ENCODE measurements around the gene OR1F1. TPM values are rescaled to one million over a fixed set of nuclear protein-coding genes. Genes with fewer than 3 reads are reported as not detected.

The OR1F1 gene
- total RNA-seq, 1 experiment from 2014 or later: 0.44 TPM

DNA sequence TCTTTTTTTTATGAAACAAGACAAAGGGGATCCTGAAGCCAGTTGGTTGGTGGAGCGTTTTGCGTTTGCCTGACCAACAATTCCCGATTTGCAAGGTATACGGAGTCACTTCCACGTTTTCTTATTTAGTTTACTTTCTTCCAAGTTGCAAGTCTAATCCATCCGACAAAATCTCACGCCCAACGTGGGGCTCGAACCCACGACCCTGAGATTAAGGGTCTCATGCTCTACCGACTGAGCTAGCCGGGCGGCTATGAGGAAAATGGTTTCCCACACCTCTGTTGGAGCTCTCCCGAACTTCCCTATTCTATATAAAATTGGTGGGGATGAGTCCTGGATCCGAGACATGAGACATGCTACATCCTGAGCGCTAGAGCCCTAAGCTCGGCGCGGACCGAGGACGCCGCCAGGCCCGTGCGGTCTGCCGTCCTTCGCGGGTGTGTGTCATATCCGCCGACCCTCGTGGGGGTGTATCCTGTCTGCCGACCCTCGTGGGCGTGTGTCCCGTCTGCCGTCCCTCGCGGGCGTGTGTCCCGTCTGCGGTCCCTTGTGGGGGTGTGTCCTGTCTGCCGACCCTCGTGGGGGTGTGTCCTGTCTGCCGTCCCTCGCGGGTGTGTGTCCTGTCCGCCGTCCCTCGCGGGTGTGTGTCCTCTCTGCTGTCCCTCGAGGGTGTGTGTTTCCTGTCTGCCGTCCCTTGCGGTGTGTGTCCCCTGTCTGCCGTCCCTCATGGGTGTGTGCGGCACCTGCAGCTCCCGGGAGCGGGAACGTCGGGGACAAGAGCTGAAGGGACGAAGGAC, 30.6 kb upstream of the OR1F1 start (continued):
- TF ChIP-seq, protein P1, sequence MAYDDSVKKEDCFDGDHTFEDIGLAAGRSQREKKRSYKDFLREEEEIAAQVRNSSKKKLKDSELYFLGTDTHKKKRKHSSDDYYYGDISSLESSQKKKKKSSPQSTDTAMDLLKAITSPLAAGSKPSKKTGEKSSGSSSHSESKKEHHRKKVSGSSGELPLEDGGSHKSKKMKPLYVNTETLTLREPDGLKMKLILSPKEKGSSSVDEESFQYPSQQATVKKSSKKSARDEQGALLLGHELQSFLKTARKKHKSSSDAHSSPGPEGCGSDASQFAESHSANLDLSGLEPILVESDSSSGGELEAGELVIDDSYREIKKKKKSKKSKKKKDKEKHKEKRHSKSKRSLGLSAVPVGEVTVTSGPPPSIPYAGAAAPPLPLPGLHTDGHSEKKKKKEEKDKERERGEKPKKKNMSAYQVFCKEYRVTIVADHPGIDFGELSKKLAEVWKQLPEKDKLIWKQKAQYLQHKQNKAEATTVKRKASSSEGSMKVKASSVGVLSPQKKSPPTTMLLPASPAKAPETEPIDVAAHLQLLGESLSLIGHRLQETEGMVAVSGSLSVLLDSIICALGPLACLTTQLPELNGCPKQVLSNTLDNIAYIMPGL (CRISPR knock-in tag; IDR thresholded peaks at IDR 0.05): peak; percentile 44; the same call in 1 of the 2 replicates
- TF ChIP-seq, protein P2, sequence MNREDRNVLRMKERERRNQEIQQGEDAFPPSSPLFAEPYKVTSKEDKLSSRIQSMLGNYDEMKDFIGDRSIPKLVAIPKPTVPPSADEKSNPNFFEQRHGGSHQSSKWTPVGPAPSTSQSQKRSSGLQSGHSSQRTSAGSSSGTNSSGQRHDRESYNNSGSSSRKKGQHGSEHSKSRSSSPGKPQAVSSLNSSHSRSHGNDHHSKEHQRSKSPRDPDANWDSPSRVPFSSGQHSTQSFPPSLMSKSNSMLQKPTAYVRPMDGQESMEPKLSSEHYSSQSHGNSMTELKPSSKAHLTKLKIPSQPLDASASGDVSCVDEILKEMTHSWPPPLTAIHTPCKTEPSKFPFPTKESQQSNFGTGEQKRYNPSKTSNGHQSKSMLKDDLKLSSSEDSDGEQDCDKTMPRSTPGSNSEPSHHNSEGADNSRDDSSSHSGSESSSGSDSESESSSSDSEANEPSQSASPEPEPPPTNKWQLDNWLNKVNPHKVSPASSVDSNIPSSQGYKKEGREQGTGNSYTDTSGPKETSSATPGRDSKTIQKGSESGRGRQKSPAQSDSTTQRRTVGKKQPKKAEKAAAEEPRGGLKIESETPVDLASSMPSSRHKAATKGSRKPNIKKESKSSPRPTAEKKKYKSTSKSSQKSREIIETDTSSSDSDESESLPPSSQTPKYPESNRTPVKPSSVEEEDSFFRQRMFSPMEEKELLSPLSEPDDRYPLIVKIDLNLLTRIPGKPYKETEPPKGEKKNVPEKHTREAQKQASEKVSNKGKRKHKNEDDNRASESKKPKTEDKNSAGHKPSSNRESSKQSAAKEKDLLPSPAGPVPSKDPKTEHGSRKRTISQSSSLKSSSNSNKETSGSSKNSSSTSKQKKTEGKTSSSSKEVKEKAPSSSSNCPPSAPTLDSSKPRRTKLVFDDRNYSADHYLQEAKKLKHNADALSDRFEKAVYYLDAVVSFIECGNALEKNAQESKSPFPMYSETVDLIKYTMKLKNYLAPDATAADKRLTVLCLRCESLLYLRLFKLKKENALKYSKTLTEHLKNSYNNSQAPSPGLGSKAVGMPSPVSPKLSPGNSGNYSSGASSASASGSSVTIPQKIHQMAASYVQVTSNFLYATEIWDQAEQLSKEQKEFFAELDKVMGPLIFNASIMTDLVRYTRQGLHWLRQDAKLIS (CRISPR knock-in tag; IDR thresholded peaks at IDR 0.05; ENCODE audit: borderline replicate concordance): no peak
- TF ChIP-seq NR1H2 (CRISPR knock-in tag; IDR thresholded peaks at IDR 0.05): no peak
- TF ChIP-seq, protein P3, sequence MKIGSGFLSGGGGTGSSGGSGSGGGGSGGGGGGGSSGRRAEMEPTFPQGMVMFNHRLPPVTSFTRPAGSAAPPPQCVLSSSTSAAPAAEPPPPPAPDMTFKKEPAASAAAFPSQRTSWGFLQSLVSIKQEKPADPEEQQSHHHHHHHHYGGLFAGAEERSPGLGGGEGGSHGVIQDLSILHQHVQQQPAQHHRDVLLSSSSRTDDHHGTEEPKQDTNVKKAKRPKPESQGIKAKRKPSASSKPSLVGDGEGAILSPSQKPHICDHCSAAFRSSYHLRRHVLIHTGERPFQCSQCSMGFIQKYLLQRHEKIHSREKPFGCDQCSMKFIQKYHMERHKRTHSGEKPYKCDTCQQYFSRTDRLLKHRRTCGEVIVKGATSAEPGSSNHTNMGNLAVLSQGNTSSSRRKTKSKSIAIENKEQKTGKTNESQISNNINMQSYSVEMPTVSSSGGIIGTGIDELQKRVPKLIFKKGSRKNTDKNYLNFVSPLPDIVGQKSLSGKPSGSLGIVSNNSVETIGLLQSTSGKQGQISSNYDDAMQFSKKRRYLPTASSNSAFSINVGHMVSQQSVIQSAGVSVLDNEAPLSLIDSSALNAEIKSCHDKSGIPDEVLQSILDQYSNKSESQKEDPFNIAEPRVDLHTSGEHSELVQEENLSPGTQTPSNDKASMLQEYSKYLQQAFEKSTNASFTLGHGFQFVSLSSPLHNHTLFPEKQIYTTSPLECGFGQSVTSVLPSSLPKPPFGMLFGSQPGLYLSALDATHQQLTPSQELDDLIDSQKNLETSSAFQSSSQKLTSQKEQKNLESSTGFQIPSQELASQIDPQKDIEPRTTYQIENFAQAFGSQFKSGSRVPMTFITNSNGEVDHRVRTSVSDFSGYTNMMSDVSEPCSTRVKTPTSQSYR (CRISPR knock-in tag; IDR thresholded peaks at IDR 0.05): no peak
- TF ChIP-seq SP1 (CRISPR knock-in tag; conservative IDR thresholded peaks at IDR 0.05): no peak
- no peak for TF ChIP-seq ZNF671 (CRISPR knock-in tag; IDR thresholded peaks at IDR 0.05)
- TF ChIP-seq EMX1 (CRISPR knock-in tag; IDR thresholded peaks at IDR 0.05): no peak
- no peak for TF ChIP-seq TEAD4 (CRISPR knock-in tag; IDR thresholded peaks at IDR 0.05)
- TF ChIP-seq, protein P4, sequence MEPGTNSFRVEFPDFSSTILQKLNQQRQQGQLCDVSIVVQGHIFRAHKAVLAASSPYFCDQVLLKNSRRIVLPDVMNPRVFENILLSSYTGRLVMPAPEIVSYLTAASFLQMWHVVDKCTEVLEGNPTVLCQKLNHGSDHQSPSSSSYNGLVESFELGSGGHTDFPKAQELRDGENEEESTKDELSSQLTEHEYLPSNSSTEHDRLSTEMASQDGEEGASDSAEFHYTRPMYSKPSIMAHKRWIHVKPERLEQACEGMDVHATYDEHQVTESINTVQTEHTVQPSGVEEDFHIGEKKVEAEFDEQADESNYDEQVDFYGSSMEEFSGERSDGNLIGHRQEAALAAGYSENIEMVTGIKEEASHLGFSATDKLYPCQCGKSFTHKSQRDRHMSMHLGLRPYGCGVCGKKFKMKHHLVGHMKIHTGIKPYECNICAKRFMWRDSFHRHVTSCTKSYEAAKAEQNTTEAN (CRISPR knock-in tag; IDR thresholded peaks at IDR 0.05): no peak
- no peak for TF ChIP-seq FOXJ3 (CRISPR knock-in tag; IDR thresholded peaks at IDR 0.05; ENCODE audit: borderline replicate concordance)
- TF ChIP-seq ELF4 (CRISPR knock-in tag; IDR thresholded peaks at IDR 0.05; ENCODE audit: low read depth): no peak
- TF ChIP-seq NR3C1 (CRISPR knock-in tag; conservative IDR thresholded peaks at IDR 0.05; ENCODE audit: low read depth): no peak
- TF ChIP-seq NFATC4 (CRISPR knock-in tag; IDR thresholded peaks at IDR 0.05): no peak
- TF ChIP-seq, protein P5, sequence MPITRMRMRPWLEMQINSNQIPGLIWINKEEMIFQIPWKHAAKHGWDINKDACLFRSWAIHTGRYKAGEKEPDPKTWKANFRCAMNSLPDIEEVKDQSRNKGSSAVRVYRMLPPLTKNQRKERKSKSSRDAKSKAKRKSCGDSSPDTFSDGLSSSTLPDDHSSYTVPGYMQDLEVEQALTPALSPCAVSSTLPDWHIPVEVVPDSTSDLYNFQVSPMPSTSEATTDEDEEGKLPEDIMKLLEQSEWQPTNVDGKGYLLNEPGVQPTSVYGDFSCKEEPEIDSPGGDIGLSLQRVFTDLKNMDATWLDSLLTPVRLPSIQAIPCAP (CRISPR knock-in tag; IDR thresholded peaks at IDR 0.05): no peak
- TF ChIP-seq ZNF416 (CRISPR knock-in tag; IDR thresholded peaks at IDR 0.05): no peak
- 0 out of 2 replicates have a peak, but pooled peaks have one; percentile 10 for TF ChIP-seq PRRX2 (CRISPR knock-in tag; IDR thresholded peaks at IDR 0.05)
- TF ChIP-seq KAT7 (CRISPR knock-in tag; IDR thresholded peaks at IDR 0.05; ENCODE audit: borderline replicate concordance): no peak
- TF ChIP-seq, protein P6, sequence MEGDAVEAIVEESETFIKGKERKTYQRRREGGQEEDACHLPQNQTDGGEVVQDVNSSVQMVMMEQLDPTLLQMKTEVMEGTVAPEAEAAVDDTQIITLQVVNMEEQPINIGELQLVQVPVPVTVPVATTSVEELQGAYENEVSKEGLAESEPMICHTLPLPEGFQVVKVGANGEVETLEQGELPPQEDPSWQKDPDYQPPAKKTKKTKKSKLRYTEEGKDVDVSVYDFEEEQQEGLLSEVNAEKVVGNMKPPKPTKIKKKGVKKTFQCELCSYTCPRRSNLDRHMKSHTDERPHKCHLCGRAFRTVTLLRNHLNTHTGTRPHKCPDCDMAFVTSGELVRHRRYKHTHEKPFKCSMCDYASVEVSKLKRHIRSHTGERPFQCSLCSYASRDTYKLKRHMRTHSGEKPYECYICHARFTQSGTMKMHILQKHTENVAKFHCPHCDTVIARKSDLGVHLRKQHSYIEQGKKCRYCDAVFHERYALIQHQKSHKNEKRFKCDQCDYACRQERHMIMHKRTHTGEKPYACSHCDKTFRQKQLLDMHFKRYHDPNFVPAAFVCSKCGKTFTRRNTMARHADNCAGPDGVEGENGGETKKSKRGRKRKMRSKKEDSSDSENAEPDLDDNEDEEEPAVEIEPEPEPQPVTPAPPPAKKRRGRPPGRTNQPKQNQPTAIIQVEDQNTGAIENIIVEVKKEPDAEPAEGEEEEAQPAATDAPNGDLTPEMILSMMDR (IDR thresholded peaks at IDR 0.05): no peak
- no peak for TF ChIP-seq ZNF317 (CRISPR knock-in tag; IDR thresholded peaks at IDR 0.05; ENCODE audit: borderline replicate concordance, low read depth)
- TF ChIP-seq, protein P7, sequence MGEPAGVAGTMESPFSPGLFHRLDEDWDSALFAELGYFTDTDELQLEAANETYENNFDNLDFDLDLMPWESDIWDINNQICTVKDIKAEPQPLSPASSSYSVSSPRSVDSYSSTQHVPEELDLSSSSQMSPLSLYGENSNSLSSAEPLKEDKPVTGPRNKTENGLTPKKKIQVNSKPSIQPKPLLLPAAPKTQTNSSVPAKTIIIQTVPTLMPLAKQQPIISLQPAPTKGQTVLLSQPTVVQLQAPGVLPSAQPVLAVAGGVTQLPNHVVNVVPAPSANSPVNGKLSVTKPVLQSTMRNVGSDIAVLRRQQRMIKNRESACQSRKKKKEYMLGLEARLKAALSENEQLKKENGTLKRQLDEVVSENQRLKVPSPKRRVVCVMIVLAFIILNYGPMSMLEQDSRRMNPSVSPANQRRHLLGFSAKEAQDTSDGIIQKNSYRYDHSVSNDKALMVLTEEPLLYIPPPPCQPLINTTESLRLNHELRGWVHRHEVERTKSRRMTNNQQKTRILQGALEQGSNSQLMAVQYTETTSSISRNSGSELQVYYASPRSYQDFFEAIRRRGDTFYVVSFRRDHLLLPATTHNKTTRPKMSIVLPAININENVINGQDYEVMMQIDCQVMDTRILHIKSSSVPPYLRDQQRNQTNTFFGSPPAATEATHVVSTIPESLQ (CRISPR knock-in tag; IDR thresholded peaks at IDR 0.05): no peak
- TF ChIP-seq, protein P8, sequence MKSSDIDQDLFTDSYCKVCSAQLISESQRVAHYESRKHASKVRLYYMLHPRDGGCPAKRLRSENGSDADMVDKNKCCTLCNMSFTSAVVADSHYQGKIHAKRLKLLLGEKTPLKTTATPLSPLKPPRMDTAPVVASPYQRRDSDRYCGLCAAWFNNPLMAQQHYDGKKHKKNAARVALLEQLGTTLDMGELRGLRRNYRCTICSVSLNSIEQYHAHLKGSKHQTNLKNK (CRISPR knock-in tag; IDR thresholded peaks at IDR 0.05): no peak
- TF ChIP-seq, protein P9, sequence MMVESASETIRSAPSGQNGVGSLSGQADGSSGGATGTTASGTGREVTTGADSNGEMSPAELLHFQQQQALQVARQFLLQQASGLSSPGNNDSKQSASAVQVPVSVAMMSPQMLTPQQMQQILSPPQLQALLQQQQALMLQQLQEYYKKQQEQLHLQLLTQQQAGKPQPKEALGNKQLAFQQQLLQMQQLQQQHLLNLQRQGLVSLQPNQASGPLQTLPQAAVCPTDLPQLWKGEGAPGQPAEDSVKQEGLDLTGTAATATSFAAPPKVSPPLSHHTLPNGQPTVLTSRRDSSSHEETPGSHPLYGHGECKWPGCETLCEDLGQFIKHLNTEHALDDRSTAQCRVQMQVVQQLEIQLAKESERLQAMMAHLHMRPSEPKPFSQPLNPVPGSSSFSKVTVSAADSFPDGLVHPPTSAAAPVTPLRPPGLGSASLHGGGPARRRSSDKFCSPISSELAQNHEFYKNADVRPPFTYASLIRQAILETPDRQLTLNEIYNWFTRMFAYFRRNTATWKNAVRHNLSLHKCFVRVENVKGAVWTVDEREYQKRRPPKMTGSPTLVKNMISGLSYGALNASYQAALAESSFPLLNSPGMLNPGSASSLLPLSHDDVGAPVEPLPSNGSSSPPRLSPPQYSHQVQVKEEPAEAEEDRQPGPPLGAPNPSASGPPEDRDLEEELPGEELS (CRISPR knock-in tag; IDR thresholded peaks at IDR 0.05): no peak

Measured in WTC11 (cell line).